ENCODE measurements around the gene DGCR6L.
"Not testable (repeated sequence)": the region's sequence is repeated elsewhere in the genome, so short reads cannot be mapped to it uniquely, and the experiment has no call there.

Gene DGCR6L

DNA sequence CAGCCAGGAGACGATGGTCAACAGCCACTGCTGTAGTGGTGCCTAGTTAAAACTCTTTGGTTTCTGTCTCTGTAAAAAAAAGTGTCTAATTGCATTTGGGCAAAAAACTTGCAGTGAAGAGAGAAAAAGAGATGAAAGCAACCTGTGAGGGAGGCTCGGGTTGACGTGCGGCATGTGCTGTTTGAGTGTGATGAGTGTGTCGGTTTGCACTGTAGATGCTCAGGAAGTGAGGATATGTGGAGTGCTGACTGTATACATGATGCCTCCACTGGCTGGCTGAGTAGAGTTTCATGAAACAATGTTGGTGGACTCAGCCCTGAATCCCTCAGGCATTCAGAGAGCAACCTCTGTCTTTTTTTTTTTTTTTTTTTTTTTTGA is 4.3 kb upstream of the DGCR6L start:
- DNase-seq = no peak

DNA sequence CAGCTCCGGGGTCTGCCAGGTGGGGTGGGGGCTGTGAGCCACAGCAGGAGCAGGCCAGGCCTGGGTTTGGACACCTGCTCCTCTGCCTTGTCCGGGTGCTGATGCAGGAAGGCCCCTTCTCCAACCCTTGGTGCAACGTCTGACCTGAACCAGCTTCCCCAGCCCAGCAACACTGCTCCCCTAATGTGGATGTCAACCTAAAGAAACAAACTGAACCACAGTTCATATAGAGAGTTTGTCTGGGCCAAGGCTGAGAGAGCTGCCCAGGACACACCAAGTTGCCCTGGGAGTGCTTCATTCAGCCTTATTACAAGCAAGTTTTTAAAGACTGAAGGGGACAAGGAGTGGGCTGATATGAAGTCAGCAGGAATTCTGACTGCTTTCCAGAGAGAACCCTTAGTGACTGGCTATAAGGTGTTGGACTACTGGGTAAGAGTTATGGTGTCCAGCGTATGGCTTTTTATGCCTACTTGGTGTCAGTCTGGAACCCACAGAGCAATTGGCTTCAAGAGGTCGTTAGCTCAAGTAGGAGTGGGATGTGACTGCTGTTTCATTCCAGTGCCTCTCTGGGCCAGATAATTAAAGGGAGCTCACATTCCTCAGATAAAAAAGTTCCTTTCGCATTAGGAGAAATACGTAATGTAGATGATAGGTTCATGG is 1.8 kb upstream of the DGCR6L start:
- DNase-seq = not testable (repeated sequence)

DNA sequence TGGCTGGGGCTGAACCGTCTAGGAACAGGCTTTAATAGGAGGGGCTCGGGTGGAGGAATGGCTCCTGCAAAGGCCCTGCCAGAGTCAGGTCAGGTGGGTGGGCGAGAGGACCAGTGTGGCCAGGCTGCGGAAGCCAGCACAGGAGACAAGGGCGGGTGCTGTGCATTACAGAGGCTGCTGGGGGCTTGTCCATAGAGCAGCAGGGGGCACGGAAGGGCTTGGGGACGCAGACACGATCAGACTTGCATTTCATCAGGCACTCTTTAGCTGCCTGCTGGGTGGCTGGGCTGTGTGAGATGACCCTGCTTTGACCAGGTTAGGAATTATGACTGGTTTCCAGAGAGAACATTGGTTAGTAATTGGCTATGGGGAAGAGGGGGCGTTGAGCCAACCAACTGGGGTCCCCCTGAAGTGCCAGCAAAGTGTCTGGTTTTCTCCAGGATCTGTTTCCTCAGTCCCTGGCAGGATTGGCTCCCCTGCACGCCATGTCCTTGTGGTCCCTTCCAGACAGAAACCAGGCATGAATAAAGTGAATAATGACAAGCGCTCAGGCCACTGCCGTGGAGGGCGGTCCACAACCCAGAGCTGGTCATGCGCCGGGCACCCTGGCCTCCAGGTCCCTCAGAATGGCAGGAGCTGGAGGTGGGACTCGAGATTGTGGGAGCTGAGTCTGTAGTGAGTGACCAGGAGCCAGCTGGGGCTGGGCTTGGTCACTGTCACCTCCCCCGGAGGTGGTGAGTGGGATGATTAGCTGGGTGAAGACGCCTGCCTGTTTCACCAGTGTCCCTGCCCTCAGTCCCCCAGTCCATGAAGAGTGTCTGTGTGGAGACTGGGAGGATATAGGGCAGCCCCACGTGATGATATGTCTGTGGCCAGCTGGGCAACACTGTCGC is 1.0 kb upstream of the DGCR6L start:
- DNase-seq = not testable (repeated sequence)

- no peak for DNase-seq
Observed at GRCh38 chr22:20319041-20319744, 667 bp downstream of the DGCR6L start.

DNA sequence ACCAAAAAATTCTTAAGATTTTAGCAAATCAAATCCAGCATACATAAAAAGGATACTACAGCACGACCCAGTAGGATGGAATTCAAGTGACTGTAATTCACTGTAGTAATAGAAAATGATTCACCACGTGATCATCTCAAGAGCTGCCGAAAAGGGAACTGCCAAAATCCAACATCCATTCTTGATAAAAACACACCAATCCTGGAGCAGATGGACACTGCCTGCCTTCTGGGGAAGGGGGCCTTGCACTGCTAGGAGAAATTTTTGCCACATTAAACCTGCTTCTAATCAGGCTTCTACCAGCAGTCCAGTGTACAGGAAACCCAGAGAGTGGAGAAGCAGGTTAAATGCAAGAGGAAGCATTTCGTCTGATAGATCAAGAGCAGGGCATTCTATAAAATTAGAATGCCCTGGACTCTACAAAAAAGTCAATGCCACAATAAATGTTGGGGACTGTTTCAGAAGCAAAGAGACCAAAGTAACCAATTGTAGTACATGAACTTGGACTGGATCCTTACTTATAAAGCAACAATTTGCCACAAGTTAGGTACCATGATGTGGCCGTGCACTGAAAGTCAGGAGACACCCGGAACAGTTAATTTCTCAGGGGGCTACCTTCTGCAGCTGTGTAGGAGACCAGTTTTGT is 1.7 kb downstream of the DGCR6L start:
- DNase-seq = not testable (repeated sequence)

DNA sequence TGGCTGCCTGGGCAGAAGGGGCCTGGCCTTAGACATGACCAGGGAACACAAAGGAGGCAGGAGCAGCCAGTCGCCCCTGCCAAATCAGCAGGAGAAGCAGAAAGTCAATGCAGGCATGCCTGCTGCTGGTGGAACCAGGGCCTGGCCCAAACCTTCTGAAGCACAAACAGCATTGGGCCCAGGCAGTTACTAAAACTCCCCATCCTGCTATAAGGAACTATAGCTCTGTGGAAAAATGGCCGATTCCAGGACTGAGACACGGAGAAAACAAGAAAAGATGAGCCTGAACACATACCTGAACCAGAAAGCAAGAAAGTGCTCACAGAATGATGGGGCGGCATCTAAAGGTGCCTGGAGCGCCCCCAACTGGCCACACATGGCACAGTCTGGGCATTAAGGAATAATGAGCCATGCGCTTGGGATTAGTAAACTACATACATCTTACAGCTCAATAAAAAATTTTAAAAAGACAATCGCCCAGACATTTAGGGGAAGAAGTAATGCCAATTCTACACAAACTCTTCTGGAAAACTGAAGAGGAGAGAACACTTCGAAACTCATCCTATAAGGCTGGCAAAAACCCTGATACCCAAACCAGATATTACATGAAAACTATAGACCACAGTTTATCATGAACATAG is 2.3 kb downstream of the DGCR6L start:
- DNase-seq = not testable (repeated sequence)

DNA sequence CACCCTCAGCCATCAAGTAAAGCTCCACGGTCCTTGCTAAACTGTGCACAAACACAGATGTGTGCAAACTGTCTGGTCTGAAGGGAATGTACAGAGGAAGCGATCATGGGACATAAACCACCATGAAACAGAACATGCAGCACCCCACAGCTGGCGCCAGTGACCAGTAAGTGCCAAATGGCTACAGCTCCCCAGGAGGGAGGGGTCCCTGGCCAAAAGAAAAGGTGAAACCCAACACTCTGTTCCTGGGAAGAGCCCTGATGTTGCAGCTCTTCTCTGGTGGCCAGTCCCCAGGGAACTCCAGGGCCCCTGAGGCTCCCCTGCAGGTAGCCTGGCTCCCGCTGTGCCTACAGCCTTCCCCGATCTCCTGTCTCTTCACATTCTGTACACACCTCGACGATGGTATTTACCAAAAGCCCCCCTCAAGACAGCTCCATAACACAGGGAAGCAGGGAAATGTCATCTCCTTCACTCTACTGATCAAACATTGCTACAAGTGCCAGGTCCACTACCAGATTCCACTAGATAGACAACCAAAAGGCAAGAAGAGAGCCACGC is 2.9 kb downstream of the DGCR6L start:
- DNase-seq = no peak

DNA sequence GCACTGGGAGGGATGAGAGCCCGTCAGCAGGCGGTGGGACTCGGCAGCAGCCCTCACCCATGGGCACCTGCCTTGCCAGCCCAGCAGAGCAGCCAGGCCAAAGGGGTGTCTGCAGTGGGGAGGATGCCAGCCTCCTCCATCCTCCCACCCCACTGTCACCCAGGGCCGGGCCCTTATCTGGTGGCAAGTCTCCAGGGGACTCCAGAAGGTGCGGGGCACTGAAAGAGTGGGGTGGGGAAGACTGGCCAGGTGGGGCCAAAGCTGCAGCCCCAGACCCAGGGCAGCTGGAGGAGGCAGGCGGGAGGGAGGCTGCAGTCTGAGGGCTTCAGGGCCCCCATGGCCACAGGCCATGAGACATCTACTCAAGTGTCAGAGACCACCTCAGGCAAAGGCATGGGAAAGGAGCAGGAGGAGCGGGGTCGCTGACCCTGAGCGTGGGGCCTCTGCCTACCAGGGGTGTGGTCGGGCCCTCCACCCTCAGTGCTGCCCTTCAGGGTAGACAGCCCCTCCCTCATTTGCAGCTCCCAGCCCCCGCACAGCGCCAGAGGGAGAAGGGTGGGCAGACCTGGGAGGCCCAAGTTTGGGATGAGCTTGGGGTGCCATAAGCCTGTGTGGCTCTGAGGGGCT is 3.5 kb downstream of the DGCR6L start:
- DNase-seq = no peak

DNA sequence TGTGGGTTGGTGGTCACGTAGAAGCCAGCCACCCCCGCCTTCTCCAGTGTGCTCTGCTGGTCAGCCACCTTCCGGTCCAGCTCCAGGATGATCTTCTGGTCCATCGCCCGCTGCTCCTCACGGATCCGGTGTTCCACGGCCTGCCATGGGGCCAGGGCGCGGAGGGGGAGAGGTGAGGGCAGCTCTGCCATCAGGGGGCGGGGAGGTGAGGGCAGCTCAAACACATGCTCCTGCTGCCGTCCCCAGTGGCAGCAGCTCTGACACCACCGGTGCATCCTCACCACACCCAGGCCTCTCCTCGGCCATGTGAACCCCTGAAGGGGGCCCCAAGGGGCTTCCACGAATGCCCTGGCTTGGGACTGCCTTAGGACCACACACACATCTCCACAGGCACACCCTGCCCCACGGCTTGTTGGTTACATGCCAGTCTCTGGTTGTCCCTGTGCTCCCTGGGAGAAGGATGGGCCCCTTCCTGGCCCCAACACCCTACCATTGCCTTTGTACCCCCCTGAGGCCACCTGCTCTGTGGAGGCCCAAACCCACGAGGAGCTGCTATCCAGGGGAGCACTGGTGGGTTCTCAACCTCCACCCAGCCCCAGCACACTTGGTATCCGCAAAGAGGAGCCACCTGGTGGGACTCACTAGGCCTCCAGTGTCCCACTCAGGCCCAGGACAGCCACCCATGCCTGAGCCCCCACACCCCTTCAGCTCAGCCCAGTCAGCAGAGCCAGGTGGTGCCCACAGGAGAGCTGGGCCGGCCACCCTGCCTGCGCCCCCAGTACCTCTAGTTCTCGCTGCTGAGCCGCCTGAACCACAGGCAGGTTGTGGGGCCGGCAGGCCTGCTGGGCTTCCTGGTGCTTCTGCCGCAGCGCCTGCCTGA is 4.3 kb downstream of the DGCR6L start:
- DNase-seq = no peak

- not testable (repeated sequence) for DNase-seq
Observed at GRCh38 chr22:20314741-20315336, 5.0 kb downstream of the DGCR6L start.

GRCh38 chr22:20314206-20314605 is 5.7 kb downstream of the DGCR6L start:
- DNase-seq = not testable (repeated sequence)

GRCh38 chr22:20313306-20314077 is 6.4 kb downstream of the DGCR6L start:
- not testable (repeated sequence) for DNase-seq

DNA sequence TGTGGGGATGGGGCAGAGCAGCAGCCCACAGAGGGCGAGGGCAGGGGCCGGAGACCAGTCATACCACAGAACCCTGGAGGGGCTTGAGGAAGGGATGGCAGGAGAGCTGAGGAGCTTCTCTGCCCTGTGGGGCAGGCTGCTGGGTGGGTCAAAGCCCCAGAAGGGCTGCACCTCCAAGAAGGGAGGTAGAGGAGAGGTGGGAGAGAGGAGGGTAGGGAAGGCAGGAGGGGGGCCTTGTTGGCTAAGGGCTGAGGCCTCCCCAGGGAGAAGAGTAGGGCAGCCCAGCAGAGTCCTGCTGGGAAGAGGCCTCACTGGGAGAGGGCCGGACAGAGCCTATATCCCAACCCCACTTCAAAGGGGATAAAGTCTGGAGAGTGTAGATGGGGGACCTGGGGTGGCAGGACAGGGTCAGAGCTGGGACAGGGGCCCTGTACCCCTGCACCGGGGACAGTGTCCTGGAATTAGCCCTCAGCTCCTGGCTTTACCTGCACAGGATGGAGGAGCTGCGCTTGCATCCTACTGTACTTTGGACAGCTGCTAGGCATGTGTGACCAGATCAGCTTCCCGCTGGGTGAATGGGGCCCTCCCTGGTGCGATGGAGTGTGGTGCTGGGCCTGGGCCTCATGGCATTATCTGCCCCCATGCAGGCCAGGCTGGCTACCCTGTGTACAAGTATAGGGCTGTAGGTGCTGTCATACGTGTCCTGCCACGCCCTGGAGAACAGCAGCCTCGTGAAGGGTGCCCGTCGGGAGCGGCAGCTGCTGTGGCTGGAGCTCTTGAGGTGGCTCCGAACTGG is 7.3 kb downstream of the DGCR6L start:
- DNase-seq = no peak

DNA sequence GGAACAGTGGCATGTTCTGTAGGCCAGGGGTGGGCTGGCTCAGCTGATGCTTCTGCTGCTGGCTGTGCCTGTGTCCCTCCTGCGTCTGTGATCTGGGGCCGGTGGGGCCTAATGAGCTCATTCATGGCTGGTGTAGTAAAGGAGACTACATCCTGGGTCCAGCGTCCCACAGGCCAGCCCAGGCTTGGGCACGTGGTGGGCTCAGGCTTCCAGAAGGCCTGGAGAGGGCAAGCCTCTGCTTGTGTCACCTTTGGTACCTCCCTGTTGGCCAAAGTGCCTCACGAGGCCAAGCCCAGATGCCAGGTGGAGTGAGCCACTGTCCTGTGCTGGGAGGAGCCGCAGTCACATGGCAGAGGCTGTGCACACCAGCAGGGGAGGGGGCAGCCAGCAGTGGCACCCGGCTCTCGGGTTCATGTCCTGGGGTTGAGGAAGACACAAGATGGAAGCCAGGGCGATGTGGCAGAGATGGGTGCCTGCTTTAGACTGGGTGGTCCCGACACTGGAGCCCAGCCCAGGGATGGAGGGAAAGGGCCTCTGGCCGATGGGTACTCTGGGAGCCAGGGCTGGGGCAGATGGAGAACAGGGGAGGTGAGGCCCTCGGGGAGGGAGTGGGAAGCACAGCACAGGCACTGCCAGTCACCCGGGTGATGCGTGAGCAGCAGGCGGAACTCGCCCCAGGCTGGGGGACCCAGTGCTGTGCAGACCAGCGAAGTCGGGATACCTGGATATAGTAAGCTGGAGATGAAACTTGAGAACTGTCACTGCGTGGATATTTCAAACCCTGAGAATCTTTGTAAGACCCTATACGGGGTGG is 8.4 kb downstream of the DGCR6L start:
- not testable (repeated sequence) for DNase-seq

DNA sequence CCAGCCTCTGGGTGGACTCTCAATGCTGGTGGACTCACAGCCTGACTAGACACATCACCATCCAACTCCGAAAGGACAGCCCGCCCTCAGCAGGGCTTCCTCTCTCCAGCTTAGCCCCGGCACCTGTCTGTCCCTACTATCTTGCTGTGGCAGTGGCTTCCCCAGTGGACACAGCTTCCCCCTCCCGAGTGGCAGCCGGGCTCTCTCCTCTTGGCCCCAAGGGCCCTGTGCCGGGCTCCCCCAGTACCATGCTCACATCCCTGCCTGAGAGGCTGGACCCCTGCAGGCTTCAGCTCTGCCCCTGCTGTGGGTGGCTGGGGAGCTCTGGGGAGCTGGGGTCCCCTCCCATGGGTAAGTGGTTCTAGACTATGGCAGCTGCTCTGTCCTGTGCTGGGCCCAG is 9.1 kb downstream of the DGCR6L start:
- not testable (repeated sequence) for DNase-seq

- not testable (repeated sequence) for DNase-seq
Observed at GRCh38 chr22:20310180-20310579, 9.7 kb downstream of the DGCR6L start.

- not testable (repeated sequence) for DNase-seq
Observed at GRCh38 chr22:20308806-20309650, 10.8 kb downstream of the DGCR6L start.

All from NCI-H1930 (cell line).